Nephron progenitor cell (in vitro differentiated cells): ENCODE measurements around the gene CA4.
"Not testable (repeated sequence)": the region's sequence is repeated elsewhere in the genome, so short reads cannot be mapped to it uniquely, and the experiment has no call there.

Experiments
- DNase-seq: peaks from one replicate; pipeline ENCODE4 v3.0.0; 2021
- H3K27ac Mint-ChIP-seq: 2 replicates; pipeline ENCODE4 v1.8.0; 2021; ENCODE audit warnings: mild to moderate bottlenecking, moderate library complexity, mixed read lengths
- H3K27me3 Mint-ChIP-seq: 2 replicates; pipeline ENCODE4 v1.8.0; 2021; ENCODE audit warnings: mild to moderate bottlenecking, low read depth, mixed read lengths; ENCODE audit not compliant: poor library complexity
- H3K36me3 Mint-ChIP-seq: 2 replicates; pipeline ENCODE4 v1.8.0; 2021; ENCODE audit warnings: low read depth, mixed read lengths
- H3K4me1 Mint-ChIP-seq: 2 replicates; pipeline ENCODE4 v1.8.0; 2021; ENCODE audit warnings: mixed read lengths
- H3K4me3 Mint-ChIP-seq: 2 replicates; pipeline ENCODE4 v1.8.0; 2021; ENCODE audit warnings: mild to moderate bottlenecking, moderate library complexity, mixed read lengths
- H3K9me3 Mint-ChIP-seq: 2 replicates; pipeline ENCODE4 v1.8.0; 2021; ENCODE audit warnings: mild to moderate bottlenecking, moderate library complexity, mixed read lengths
- TF ChIP-seq, protein P1 (sequence below): fragments of 200-600 bp; sonication (generic); IDR thresholded peaks from 2 replicates; pipeline ENCODE4 v1.5.0; 2021; ENCODE audit warnings: antibody characterized with exemption

Gene CA4

DNA sequence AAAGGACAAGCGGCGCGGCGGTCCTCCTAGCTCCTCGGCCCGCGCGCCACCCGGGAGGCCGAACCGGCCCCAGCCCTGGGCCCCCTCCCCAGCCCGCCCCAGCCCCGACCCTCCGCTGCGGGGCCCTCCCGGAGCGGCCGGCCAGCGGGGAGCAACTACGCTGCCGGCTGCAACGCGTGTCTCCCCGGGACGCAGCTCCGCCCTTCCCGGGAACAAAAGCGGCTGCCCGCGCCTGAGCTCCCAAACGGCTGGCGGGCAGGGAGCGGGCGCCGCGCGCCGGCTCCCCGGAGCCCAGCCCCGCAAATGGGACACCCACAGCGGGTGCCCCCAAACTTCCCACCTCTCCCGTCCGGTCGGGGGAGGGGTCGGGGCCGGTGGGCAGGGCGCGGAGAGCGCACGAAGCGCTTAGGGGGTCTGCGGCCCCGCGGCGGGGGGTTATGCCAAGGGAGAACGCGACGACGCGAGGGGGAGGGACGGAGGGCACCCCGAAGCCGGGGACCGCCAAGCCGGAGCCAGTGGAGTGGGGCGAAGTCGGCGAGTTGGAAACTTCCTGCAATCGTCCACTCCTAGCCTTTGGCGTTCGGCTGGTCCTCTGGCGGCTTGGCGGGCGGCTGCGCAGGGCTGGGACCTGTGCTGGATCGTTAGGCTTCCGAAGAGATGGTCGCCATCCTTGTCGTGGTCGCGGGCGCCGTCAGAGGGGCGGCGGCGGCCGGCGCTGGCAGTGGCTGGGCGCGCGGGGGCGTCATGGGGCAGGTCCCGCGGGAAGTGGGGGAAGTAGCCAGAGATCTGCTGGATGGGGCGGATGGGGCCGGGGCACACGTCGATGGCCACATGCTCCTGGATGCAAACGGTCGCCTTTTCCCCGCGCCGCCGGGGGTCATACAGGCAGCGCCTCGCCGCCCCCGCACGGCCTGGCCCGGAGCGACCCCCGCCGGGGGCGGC, 29.7 kb upstream of the CA4 start:
- not testable (repeated sequence) for H3K4me1 Mint-ChIP-seq, H3K27me3 Mint-ChIP-seq, H3K4me3 Mint-ChIP-seq, H3K9me3 Mint-ChIP-seq, H3K36me3 Mint-ChIP-seq, H3K27ac Mint-ChIP-seq, DNase-seq

DNA sequence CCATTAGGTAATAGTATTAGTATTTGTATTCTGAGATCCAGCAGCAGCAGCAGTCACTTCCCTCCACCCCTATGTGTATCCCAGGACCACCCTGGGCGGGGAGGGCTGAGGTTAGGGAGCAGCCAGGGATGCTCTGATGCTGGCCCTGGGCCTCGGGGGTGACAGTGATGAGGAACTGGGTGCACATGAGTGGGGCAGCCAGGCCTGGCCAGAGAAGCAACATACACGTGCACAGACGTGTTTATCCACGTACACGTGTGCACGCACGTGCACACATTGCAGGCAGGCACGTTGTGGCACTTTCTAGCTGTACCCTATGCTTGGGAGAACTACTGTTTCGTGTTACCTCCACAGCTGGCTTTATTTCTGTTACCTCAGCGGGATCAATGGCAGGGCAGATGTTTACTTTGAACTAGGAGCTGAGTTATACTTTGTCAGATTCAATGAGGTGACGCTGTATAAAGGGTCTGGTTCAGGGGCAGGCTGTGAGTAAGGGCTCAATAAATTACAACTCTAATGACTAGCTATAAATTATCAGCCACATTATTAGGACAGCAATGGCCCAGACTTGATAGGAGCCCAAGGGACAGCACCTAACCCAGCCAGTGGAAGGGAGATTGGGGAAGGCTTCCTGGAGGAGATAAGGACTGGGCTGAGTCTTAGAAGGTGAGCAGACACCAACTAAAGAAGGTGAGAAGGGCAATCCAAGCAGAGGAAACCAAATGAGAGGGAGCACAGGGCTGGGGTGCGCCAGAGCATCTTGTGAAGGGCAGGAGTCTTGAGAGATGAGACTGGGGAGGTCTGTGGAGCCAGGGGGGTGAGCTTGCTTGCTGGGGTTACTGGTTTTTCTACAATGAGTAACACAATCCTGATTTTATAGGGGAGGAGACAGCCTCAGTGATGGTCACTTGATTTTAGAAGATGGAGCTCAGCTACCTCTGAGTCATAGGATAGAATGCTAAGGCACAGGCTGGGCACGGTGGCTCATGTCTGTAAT, 22.4 kb upstream of the CA4 start:
- Mint-ChIP-seq H3K36me3 (peaks cover 5% of the 10 kb centered on the region), H3K4me1 (peaks cover 20% of the 10 kb centered on the region), H3K27ac (no peak overlapping the region), H3K4me3 (no peak overlapping the region), H3K9me3 (no peaks in the 10 kb centered on the region), H3K27me3 (peaks cover 28% of the 10 kb centered on the region)
- no peak for DNase-seq
- TF ChIP-seq, protein P1, sequence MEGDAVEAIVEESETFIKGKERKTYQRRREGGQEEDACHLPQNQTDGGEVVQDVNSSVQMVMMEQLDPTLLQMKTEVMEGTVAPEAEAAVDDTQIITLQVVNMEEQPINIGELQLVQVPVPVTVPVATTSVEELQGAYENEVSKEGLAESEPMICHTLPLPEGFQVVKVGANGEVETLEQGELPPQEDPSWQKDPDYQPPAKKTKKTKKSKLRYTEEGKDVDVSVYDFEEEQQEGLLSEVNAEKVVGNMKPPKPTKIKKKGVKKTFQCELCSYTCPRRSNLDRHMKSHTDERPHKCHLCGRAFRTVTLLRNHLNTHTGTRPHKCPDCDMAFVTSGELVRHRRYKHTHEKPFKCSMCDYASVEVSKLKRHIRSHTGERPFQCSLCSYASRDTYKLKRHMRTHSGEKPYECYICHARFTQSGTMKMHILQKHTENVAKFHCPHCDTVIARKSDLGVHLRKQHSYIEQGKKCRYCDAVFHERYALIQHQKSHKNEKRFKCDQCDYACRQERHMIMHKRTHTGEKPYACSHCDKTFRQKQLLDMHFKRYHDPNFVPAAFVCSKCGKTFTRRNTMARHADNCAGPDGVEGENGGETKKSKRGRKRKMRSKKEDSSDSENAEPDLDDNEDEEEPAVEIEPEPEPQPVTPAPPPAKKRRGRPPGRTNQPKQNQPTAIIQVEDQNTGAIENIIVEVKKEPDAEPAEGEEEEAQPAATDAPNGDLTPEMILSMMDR, result no peak

DNA sequence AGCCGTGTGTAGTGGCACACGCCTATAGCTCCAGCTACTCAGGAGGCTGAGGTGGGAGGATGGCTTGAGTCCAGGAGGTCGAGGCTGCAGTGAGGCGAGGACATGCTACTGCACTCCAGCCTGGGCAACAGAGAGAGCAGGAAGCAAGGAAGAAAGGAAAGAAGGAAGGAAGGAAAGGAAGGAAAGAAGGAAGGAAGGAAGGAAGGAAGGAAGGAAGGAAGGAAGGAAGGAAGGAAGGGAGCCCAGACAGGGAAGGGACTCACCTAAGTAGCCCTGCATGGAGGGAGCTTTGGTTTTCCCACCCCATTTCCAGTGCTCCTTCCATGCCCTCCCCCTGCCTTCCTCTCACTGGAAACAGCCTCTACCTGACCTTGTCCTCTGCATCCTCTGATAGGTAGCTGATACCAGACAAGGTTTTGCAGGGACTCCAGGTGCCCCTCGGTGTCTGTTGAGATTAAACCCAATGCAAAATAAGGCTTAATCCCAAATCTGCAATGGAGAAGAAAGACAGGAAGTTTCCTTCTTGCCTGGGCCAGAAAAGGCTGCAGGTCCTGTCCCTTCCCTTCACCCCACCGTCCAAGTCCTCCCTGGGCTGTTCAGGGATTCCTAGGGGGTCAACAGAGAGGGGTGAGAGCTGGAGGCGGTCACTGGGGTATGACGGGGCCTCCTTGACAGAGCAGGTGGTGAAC, 21.5 kb upstream of the CA4 start:
- DNase-seq, result no peak
- H3K4me3 Mint-ChIP-seq, result no peak overlapping the region
- H3K36me3 Mint-ChIP-seq, result peaks cover 8% of the 10 kb centered on the region
- peaks cover 20% of the 10 kb centered on the region for H3K4me1 Mint-ChIP-seq
- no peaks in the 10 kb centered on the region for H3K9me3 Mint-ChIP-seq
- H3K27ac Mint-ChIP-seq, result no peak overlapping the region
- peaks cover 37% of the 10 kb centered on the region for H3K27me3 Mint-ChIP-seq
- TF ChIP-seq, protein P1, result no peak

GRCh38 chr17:60129164-60129563, 20.6 kb upstream of the CA4 start:
- Mint-ChIP-seq H3K4me3 (no peak overlapping the region), H3K27ac (no peak overlapping the region), H3K4me1 (peaks cover 25% of the 10 kb centered on the region), H3K36me3 (peaks cover 9% of the 10 kb centered on the region), H3K9me3 (no peaks in the 10 kb centered on the region), H3K27me3 (peaks cover 46% of the 10 kb centered on the region)
- TF ChIP-seq, protein P1, result no peak
- no peak for DNase-seq

DNA sequence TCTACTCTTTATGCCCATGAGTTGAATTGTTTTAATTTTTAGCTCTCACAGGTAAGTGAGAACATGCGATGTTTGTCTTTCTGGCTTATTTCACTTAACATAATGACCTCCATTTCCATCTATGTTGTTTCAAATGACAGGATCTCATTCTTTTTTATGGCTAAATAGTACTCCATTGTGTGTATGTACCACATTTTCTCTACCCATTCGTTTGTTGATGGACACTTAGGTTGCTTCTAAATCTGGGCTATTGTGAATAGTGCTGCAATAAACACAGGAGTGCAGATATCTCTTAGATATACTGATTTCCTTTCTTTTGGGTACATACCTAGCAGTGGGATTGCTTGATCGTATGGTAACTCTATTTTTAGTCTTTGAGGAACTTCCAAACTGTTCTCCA, 19.3 kb upstream of the CA4 start:
- Mint-ChIP-seq H3K36me3 (peaks cover 9% of the 10 kb centered on the region), H3K27me3 (peaks cover 59% of the 10 kb centered on the region), H3K27ac (no peak overlapping the region), H3K4me1 (peaks cover 38% of the 10 kb centered on the region), H3K9me3 (no peaks in the 10 kb centered on the region), H3K4me3 (no peak overlapping the region)
- TF ChIP-seq, protein P1, result no peak
- no peak for DNase-seq
